Measurements from ENCODE around the gene ZNF850.

The ZNF850 gene

GRCh38 chr19:36687214-36688056, 85.2 kb downstream of the ZNF850 start, which contains the start of gene ZNF567:
TSS of gene ZNF567 (plus strand) at chr19:36687612. CDS start at chr19:36694868, 7,256 bp downstream.
- peak; percentile 28 for DNase-seq

GRCh38 chr19:36686365-36687213, 86.0 kb downstream of the ZNF850 start:
- DNase-seq, result no peak

- DNase-seq, result no peak
Measured at GRCh38 chr19:36685835-36686234, 86.8 kb downstream of the ZNF850 start.

- no peak for DNase-seq
Measured at GRCh38 chr19:36679455-36679854, 93.2 kb downstream of the ZNF850 start.

- no peak for DNase-seq
Measured at GRCh38 chr19:36674201-36674600, 98.4 kb downstream of the ZNF850 start.

GRCh38 chr19:36672368-36672767, 100.2 kb downstream of the ZNF850 start:
- DNase-seq, result no peak

- DNase-seq, result no peak
Measured at GRCh38 chr19:36668646-36669045, 104.0 kb downstream of the ZNF850 start.

GRCh38 chr19:36665832-36666231, 106.8 kb downstream of the ZNF850 start:
- no peak for DNase-seq
